Dedifferentiated amniotic fluid mesenchymal stem cell (primary cell): ENCODE measurements around the gene SCNN1G.

ENCODE experiments used
- DNase-seq: peaks from one replicate; pipeline ENCODE4 v3.0.0-alpha.2; 2016; ENCODE audit errors: extremely low spot score

Gene SCNN1G

DNA sequence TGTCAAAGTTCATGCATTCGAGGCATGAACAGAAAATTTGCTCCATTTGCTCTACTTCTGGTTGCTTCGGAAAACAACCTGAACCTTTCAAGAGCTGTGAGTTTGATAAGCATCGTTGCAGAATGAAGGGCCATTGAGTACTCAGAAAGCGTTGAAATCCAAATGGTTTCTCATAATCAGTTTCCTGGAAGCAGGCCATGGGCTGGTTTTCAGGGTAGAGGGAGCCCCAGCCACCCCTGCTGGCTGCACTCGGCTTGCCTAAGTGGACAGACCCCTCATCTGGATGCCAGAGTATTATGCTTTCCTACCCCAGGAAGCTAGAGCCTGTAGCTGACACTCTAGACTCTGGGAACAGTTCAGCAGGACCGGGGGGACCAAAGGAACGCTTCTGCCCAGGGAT, 24.4 kb downstream of the SCNN1G start:
- no peak for DNase-seq

GRCh38 chr16:23207485-23207884, 24.9 kb downstream of the SCNN1G start:
- DNase-seq, result no peak

- DNase-seq, result no peak
Observed at GRCh38 chr16:23209606-23210005, 27.1 kb downstream of the SCNN1G start.

DNA sequence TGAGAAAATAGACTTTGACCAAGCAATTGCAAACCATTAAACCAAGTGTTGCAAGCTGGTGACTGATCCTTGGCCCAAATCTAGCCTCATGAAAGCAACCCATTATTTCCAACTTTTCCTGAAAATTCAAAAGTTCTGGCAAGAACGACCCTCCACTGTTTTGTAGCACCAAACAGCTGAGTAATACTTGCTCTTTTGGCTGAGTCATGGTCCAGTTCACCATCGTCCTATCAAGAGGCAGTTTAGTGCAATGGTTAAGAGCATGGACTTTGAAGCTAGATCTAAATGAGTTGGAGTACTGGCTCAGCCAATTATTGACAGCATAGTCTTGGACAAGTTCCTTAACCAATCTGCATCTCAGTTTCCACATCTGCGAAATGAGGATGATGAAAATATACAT, 31.3 kb downstream of the SCNN1G start:
- no peak for DNase-seq

GRCh38 chr16:23214796-23215195, 32.3 kb downstream of the SCNN1G start:
- no peak for DNase-seq

GRCh38 chr16:23215435-23215834, 32.9 kb downstream of the SCNN1G start:
- DNase-seq, result no peak

DNA sequence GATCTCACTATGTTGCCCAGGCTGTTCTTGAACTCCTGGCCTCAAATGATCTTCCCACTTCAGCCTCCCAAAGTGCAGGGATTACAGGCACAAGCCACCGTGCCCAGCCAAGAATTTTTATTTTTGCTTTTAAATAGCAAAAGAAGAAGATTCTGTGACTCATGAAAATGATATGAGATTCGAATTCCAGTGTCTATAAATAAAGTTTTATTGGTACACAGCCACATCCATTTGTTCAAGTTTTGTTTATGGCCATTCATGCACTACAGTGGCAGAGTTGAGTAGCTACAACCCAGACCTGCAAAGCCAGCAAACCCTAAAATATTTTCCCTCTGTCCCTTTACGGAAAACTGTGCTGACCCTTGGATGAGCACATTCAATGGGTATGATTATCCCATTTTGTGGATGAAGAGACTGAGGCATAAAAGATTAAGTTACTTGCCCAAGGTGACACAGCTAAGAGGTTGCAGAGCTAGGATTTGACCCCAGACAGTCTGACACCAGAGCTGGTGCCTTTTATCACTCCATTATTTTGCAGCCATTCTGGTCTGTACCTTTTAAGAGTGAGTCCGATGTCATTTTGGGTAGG, 34.2 kb downstream of the SCNN1G start:
- DNase-seq, result no peak

DNA sequence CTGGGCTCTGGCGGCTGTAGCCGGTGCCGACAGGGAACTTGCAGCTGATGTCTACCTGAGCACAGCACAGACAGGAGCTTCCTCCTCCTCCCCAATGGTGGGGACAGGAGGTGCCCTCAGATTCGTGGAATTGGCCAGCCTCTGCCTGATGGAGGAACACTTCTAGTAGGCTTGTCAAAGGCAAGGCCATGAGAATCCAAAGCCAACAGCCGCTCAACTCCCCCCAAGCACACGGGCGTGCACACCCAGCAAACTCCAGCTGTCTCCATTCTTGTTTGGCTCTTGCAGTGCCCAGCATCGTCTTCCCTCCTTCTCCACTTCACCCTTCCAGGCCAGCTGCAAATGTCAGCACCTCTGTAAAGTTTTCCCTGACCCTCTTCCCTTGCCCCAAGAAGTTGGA, 35.1 kb downstream of the SCNN1G start:
- DNase-seq, result no peak

DNA sequence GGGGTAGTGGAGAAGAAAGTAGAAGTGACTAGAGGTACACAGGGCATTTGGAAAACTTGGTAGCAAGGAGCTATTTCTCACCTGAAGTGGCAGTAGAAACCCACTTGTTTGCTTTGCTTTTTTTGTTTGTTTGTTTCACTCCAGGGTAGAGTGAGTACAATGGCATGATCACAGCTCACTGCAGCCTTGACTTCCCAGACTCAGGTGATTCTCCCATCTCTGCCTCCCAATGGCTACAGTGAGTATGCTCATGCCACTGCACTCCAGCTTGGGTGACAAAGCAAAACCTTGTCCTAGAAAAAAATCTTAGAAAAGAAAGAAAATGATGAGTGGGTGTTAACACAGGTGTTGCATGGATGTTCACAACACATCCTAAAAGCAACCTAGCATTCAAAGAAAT, 40.4 kb downstream of the SCNN1G start:
- no peak for DNase-seq

DNA sequence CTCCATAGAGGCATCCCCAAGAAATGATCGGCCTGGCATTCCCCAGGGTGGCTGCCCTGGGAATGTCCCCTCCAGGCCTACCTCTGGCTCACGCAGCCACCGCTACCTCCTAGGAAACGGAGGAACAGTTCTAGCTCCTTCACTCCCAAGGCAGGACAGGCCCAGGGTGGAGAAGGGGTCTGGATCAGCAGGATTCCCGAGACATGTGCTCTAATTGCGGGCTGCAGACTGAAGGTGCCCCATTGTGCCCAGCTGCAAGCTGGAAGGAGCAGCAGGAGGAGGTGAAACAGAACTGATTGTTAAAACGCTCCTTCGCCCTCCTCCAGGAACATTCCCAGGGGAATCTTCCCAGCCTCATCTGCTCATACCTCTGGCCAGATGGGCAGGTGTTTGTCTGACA, 40.8 kb downstream of the SCNN1G start:
- DNase-seq, result no peak

GRCh38 chr16:23225109-23225508, 42.6 kb downstream of the SCNN1G start:
- DNase-seq, result no peak

DNA sequence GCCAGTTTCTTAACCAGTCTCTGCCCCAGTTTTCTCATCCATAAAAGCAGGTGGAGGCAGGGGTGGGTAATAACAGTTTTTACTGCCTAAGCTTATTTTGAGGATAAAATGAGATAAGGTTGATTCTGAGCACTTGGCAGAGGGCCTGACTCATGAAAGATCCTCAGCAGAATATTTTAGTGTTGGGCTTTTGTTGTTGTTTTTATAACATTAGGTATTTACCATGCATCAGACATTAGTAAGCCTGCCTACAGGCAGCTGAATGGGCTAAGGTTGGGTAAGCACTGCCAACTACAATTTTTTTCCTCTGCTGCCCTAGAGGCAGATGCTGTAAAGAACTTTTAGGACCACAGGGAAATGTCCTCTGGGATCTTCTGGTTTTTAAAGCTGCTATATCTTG, 43.1 kb downstream of the SCNN1G start:
- no peak for DNase-seq

- DNase-seq, result no peak
Observed at GRCh38 chr16:23227529-23227928, 45.0 kb downstream of the SCNN1G start.

DNA sequence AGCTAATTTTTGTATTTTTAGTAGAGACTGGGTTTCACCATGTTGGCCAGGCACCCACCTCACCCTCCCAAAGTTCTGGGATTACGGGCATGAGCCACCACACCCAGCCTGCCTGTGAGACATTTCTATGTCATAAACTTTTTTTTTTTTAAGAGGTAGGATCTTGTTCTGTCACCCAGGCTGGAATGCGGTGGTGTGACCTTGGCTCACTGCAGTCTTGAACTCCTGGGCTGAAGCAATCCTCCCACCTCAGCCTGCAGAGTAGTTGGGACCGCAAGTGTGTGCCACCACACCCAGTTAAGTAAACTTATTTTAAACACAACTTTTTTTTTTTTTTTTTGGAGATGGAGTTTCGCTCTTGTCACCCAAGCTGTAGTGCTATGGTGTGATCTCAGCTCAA, 47.2 kb downstream of the SCNN1G start:
- no peak for DNase-seq

GRCh38 chr16:23232806-23233205, 50.3 kb downstream of the SCNN1G start:
- DNase-seq, result no peak

DNA sequence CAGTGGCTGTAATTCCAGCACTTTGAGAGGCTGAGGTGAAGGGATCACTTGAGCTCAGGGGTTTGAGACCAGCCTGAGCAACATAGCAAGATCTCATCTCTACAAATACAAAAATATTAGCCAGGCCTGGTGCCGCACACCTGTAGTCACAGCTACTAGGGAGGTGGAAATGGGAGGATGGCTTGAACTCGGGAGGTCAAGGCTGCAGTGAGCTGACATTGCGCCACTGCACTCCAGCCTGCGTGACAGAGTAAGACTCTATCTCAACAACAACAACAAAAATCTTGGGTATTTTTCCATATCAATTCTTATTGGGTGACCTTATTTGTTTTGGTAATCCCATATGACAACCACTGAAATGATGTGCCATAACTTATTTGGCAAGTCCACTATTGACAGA, 52.6 kb downstream of the SCNN1G start:
- DNase-seq, result no peak

DNA sequence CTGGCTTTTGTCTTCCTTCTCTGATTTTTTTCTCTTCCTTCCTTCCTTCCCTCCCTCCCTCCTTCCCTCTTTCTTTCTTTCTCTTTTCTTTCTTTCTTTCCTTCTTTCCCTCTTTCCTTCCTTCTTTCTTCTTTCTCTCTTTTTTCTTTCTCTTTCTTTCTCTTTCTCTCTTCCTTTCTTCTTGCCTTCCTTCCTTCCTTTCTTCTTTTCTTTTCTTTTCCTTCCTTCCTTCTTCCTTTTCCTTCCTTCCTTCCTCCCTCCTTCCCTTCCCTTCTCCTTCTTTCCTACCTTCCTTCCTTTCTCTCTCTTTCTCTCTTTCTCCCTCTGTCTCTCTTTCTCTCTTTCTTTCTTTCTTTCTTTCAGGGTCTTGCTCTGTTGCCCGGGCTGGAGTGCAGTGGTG, 54.4 kb downstream of the SCNN1G start:
- DNase-seq, result no peak

- no peak for DNase-seq
Observed at GRCh38 chr16:23240994-23241393, 58.4 kb downstream of the SCNN1G start.

DNA sequence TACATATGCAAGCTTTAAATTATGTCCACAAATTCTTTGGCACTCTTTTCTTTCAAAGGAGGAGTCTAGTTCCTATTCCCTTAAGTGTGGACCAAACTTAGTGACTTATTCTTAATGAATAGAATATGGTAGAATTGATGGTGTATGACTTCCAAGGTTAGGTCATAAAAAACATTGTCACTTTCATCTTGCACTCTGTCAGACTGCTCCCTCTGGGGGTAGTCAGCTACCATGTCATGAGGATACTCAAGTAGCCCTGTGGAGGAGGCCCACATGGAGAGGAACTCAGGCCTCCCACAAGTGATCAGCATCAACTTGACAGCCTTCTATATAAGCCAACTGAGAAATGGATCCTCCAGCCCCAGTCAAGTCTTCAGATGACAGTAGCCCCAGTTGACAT, 61.6 kb downstream of the SCNN1G start:
- no peak for DNase-seq

GRCh38 chr16:23245268-23245667, 62.7 kb downstream of the SCNN1G start:
- DNase-seq, result no peak

DNA sequence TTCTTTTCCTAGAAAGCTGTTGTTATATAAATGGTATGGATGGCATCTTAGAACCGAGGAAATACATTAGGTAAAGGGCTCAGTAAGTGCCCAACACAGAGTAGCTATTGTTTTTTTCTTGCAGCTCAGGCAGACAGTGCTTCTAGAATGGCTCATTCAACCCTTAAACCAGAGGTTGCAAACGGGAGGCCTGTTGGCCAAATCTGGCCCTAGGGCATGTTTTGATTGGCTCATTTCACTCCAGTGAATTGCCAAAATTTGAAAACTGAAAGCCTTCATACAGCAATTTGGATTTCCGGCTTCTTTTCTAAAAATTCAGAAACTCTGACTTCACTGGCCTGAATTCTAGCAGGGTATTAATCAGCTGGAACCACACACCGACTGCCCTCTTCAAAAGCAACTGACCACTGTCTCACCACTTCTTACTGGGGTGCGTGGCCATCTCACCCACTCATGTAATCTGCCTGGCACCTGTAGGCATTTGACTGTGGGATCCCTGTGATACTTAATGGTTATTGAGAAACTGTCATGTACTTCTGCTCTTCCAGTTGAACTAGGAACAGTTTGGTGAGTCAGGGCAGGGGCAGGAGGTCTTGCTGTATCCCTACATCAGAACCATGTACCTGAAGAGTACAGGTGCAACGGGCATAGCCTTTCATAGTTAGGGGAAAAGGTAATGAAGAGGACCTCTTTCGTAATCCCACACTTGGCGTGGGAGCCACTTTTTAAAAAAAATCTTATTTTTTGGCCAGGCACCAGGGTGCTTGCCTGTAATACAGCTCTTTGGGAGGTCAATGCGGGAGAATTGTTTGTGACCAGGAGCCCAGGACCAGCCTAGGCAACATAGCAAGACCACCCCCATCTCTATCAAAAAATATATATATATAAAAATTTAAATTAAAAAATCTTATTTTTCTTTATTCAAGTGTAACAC, 66.0 kb downstream of the SCNN1G start:
- no peak for DNase-seq

GRCh38 chr16:23249830-23250229, 67.3 kb downstream of the SCNN1G start:
- no peak for DNase-seq

- DNase-seq, result no peak
Observed at GRCh38 chr16:23252310-23252709, 69.8 kb downstream of the SCNN1G start.
